WERI-Rb-1 (cell line): ENCODE results near the gene CCDC87.

ENCODE experiments used
- DNase-seq: peaks from one replicate; pipeline ENCODE4 v3.0.0-alpha.2; 2020
- H3K27ac ChIP-seq: fragments of 250-450 bp; sonication (Bioruptor Pico); 2 replicates; pipeline ENCODE4 v1.5.1; 2020; ENCODE audit warnings: mild to moderate bottlenecking, moderate library complexity
- H3K27me3 ChIP-seq: fragments of 250-450 bp; sonication (Bioruptor Pico); 2 replicates; pipeline ENCODE4 v1.5.1; 2021; ENCODE audit warnings: mild to moderate bottlenecking, low read depth, moderate library complexity; ENCODE audit not compliant: insufficient read depth, severe bottlenecking
- H3K36me3 ChIP-seq: fragments of 250-450 bp; sonication (Bioruptor Pico); 2 replicates; pipeline ENCODE4 v1.5.1; 2020; ENCODE audit warnings: mild to moderate bottlenecking, moderate library complexity
- H3K4me3 ChIP-seq: 2 replicates; pipeline ENCODE4 v1.5.1; 2011; ENCODE audit warnings: low read depth, mild to moderate bottlenecking, control low read depth, low read length
- H3K9me3 ChIP-seq: fragments of 250-450 bp; sonication (Bioruptor Pico); 2 replicates; pipeline ENCODE4 v1.5.1; 2021; ENCODE audit warnings: mild to moderate bottlenecking, moderate library complexity; ENCODE audit not compliant: severe bottlenecking
- TF ChIP-seq, protein P1 (sequence below): IDR thresholded peaks from 2 replicates; pipeline ENCODE4 v1.5.1; 2011; ENCODE audit warnings: low read depth, mild to moderate bottlenecking, control low read depth, inconsistent platforms, low read length

Gene CCDC87

DNA sequence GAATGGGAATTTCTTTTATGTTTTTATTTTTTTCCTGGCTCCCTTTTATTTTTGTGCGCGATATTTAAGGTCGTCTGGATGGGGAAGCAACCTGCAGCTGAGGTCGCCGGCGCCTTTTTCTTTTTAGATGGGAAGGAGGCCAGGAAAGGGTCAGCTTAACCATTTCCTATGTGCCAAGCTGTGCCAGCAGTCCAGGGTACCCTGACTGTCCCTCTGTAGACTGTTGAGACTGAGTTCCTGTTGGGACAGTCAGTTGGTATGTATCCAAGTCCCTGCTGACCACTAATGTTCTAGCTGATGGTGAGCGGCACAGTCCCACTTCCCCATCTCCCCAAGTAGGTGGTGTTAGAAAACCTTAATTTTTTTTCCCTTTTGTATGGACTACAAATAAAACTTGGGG is 34.1 kb upstream of the CCDC87 start:
- Histone ChIP-seq H3K36me3 (peaks cover 99% of the 10 kb centered on the region), H3K27ac (no peak overlapping the region), H3K9me3 (no peaks in the 10 kb centered on the region), H3K4me3 (no peak overlapping the region), H3K27me3 (no peaks in the 10 kb centered on the region)
- TF ChIP-seq, protein P1, sequence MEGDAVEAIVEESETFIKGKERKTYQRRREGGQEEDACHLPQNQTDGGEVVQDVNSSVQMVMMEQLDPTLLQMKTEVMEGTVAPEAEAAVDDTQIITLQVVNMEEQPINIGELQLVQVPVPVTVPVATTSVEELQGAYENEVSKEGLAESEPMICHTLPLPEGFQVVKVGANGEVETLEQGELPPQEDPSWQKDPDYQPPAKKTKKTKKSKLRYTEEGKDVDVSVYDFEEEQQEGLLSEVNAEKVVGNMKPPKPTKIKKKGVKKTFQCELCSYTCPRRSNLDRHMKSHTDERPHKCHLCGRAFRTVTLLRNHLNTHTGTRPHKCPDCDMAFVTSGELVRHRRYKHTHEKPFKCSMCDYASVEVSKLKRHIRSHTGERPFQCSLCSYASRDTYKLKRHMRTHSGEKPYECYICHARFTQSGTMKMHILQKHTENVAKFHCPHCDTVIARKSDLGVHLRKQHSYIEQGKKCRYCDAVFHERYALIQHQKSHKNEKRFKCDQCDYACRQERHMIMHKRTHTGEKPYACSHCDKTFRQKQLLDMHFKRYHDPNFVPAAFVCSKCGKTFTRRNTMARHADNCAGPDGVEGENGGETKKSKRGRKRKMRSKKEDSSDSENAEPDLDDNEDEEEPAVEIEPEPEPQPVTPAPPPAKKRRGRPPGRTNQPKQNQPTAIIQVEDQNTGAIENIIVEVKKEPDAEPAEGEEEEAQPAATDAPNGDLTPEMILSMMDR = no peak
- no peak for DNase-seq

- TF ChIP-seq, protein P1 = no peak
- Histone ChIP-seq H3K4me3 (no peak overlapping the region), H3K27me3 (no peaks in the 10 kb centered on the region), H3K36me3 (peaks cover 99% of the 10 kb centered on the region), H3K27ac (no peak overlapping the region), H3K9me3 (no peaks in the 10 kb centered on the region)
- DNase-seq = no peak
Measured at GRCh38 chr11:66626382-66626781, 33.5 kb upstream of the CCDC87 start.

DNA sequence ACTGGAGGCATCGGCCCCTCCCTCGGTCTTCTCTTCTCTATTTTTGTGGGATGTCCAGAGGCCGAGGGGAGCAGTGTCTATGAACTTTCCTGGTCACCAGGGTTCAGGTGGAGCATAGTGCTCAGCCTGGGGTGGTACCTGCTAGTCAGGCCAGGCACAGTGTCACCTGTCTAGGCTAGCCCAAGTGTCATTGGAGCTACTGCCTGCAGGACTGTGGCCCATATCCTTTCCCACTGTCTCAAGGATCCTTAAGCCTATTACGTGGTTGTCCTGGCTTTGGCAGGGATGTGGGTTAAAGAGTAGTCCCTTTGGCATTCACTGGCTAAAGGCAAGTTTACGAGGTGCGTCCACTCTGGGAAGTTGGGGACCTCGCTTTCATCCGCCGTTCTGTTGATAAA is 32.9 kb upstream of the CCDC87 start:
- no peak overlapping the region for H3K27ac ChIP-seq
- no peak overlapping the region for H3K4me3 ChIP-seq
- no peaks in the 10 kb centered on the region for H3K9me3 ChIP-seq
- TF ChIP-seq, protein P1 = no peak
- peaks cover 100% of the 10 kb centered on the region for H3K36me3 ChIP-seq
- DNase-seq = no peak
- no peaks in the 10 kb centered on the region for H3K27me3 ChIP-seq

DNA sequence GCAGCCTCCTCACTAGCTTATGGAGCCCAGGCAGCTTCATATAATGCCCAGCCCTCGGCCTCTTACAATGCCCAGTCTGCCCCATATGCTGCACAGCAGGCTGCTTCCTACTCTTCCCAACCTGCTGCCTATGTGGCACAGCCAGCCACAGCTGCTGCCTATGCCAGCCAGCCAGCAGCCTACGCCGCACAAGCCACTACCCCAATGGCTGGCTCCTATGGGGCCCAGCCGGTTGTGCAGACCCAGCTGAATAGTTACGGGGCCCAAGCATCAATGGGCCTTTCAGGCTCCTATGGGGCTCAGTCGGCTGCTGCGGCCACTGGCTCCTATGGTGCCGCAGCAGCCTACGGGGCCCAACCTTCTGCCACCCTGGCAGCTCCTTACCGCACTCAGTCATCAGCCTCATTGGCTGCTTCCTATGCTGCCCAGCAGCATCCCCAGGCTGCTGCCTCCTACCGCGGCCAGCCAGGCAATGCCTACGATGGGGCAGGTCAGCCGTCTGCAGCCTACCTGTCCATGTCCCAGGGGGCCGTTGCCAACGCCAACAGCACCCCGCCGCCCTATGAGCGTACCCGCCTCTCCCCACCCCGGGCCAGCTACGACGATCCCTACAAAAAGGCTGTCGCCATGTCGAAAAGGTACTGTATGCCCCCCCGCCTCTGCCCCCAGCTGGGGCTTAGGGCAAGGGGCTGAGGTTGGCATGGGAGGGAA is 32.3 kb upstream of the CCDC87 start:
- peaks cover 100% of the 10 kb centered on the region for H3K36me3 ChIP-seq
- no peaks in the 10 kb centered on the region for H3K9me3 ChIP-seq
- DNase-seq = no peak
- TF ChIP-seq, protein P1 = no peak
- no peak overlapping the region for H3K27ac ChIP-seq
- H3K27me3 ChIP-seq = no peaks in the 10 kb centered on the region
- no peak overlapping the region for H3K4me3 ChIP-seq

- Histone ChIP-seq H3K4me3 (no peak overlapping the region), H3K27ac (no peak overlapping the region), H3K9me3 (no peaks in the 10 kb centered on the region), H3K27me3 (no peaks in the 10 kb centered on the region), H3K36me3 (peaks cover 100% of the 10 kb centered on the region)
- DNase-seq = no peak
- TF ChIP-seq, protein P1 = no peak
Measured at GRCh38 chr11:66624450-66624849, 31.6 kb upstream of the CCDC87 start.

DNA sequence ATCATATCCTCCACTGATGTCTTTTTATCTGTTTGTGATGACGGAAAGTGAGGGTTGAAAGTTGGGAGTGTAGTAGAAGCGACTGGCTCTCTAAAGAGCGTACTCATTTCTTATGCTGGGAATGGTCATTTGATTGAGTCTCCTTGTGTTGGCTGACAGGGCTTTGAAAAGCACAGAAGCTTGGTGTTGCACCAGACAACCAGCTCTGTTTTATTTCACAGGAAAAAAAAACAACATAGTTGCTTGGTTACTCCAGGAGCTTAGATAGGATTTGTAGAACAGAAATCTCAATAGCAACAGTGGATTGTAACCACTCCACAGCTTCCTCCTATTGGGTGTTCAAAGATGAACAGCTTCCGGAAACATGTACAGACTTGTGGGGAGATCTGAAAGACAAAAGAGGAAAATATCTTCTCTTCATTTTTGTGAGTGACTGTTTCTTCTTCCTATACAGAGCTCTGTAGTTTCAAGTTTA is 26.3 kb upstream of the CCDC87 start:
- DNase-seq = no peak
- TF ChIP-seq, protein P1 = no peak
- peak overlapping the region; percentile 95 for H3K27ac ChIP-seq
- peak overlapping the region; percentile 91 for H3K4me3 ChIP-seq
- no peaks in the 10 kb centered on the region for H3K9me3 ChIP-seq
- no peaks in the 10 kb centered on the region for H3K27me3 ChIP-seq
- peaks cover 76% of the 10 kb centered on the region for H3K36me3 ChIP-seq
